ENCODE results near the gene SUGP1. TPM values are rescaled to one million over a fixed set of nuclear protein-coding genes. Genes with fewer than 3 reads are reported as not detected.

Gene SUGP1
- total RNA-seq, 4 donors from 2014 or later, result 22.8 to 31.2 (median 24.8) TPM

DNA sequence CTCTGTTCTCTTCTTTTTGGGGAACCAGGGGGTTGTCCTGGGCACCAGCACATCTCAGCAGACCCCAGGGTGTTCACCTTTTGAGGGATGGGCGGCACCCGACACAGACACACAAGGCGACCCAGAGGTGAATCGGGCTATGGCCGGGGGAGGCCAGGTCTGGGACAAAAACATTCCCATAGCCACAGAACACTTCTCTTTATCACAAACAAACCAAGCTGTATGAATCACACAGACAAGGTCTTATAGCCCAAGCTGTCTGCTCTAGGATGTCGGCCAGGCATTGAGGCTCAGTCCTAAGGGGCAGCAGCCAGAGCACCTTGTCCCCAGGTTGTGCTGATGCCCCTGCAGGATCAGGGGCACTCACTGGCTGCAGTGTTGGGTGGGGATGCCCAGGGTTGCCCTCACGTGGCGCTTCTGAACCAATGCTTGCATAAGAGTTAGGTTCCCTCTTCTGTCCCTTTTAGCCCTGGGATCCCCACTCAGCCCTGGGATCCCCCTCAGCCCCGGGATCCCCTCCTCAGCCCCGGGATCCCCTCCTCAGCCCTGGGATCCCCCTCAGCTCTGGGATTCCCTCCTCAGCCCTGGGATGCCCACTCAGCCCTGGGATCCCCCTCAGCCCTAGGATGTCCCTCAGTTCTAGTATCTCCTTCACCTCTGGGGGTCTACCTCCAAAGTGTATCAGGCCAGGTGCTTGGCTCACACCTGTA, 27.2 kb upstream of the SUGP1 start:
- ATAC-seq (ENCODE audit: low FRiP score), result no peak
- DNase-seq (ENCODE audit: low spot score), result no peak
- TF ChIP-seq, protein P1, sequence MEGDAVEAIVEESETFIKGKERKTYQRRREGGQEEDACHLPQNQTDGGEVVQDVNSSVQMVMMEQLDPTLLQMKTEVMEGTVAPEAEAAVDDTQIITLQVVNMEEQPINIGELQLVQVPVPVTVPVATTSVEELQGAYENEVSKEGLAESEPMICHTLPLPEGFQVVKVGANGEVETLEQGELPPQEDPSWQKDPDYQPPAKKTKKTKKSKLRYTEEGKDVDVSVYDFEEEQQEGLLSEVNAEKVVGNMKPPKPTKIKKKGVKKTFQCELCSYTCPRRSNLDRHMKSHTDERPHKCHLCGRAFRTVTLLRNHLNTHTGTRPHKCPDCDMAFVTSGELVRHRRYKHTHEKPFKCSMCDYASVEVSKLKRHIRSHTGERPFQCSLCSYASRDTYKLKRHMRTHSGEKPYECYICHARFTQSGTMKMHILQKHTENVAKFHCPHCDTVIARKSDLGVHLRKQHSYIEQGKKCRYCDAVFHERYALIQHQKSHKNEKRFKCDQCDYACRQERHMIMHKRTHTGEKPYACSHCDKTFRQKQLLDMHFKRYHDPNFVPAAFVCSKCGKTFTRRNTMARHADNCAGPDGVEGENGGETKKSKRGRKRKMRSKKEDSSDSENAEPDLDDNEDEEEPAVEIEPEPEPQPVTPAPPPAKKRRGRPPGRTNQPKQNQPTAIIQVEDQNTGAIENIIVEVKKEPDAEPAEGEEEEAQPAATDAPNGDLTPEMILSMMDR (IDR thresholded peaks at IDR 0.05), result no peak

DNA sequence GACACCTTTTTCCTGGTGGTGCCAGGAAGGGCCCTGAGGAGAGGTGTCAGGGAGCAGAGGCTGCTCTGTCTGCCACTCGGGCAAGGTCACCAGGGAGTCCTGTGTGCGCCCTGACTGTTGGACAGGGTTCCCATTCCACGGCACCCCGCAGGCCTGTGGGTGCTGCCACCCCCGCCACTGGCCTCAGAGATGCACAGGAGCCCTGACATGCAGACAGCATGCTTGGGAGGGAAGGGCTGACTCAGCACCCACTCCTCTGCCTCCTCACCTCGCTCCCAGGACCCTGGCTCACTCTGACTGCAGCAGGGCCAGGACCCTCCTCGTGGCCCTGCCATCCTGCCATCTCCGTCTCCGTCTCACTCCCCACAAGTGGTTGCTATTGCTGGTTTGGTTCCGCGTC, 25.7 kb upstream of the SUGP1 start:
- ATAC-seq (ENCODE audit: low FRiP score) (no peak), DNase-seq (ENCODE audit: low spot score) (no peak)
- TF ChIP-seq, protein P1 (IDR thresholded peaks at IDR 0.05), result no peak

DNA sequence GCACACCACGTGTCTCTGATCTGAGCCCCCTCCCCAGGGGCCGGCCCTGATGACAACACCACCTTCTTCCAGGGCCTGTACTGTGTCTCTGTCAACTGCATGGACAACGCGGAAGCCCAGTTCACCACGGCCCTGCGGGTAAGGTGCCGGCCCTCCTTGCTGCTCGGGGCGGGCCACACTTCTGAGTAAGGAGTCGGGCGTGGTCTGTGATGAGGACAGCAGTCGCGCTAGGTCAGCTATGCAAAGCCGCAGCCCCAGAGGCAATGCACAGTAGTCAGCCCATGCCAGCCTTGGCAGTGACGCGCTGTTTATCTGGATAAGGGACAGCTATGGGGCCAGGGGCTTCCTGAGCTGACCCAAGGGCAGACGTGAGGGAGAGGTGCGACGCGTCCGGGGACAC, 24.9 kb upstream of the SUGP1 start:
- ATAC-seq (ENCODE audit: low FRiP score), result no peak
- TF ChIP-seq, protein P1 (IDR thresholded peaks at IDR 0.05), result no peak
- no peak for DNase-seq (ENCODE audit: low spot score)

DNA sequence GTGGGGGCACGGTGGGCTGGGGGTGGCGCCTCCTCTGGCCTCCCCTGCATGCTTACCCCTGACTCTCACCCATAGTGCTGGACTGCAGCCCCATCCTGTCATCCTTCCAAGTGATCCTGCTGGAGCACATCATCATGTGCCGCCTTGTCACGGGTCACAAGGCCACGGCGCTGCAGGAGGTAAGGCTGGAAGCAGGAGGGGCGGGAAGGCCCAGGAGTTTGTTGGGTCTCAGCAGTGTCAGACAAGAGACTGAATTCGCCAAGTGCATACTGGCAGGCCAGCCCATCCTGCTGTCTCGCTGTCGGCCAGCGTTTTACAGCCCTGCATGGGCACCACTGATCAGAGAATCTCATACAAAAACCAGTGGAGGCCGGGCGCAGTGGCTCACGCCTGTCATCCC, 23.5 kb upstream of the SUGP1 start:
- no peak for ATAC-seq (ENCODE audit: low FRiP score)
- TF ChIP-seq, protein P1 (IDR thresholded peaks at IDR 0.05), result no peak
- DNase-seq (ENCODE audit: low spot score), result no peak

DNA sequence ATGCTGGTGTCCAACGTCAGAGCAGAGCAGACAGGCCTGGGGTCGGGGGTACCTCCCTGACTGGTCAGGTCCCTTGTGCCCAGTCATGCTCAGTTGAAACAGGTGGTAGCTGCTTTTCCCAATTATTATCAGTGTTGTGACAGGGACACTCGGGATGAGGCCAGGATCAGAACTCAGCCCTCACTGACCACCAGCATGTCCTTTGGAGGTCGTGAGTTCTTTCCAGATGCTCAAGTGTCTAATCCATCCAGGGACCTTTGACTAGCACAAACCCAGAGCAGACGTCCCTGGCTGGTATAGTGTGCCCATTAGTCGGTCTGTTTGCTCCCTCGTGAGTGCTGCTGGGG, 22.7 kb upstream of the SUGP1 start:
- ATAC-seq (ENCODE audit: low FRiP score) (no peak), DNase-seq (ENCODE audit: low spot score) (no peak)
- TF ChIP-seq, protein P1 (IDR thresholded peaks at IDR 0.05), result no peak

DNA sequence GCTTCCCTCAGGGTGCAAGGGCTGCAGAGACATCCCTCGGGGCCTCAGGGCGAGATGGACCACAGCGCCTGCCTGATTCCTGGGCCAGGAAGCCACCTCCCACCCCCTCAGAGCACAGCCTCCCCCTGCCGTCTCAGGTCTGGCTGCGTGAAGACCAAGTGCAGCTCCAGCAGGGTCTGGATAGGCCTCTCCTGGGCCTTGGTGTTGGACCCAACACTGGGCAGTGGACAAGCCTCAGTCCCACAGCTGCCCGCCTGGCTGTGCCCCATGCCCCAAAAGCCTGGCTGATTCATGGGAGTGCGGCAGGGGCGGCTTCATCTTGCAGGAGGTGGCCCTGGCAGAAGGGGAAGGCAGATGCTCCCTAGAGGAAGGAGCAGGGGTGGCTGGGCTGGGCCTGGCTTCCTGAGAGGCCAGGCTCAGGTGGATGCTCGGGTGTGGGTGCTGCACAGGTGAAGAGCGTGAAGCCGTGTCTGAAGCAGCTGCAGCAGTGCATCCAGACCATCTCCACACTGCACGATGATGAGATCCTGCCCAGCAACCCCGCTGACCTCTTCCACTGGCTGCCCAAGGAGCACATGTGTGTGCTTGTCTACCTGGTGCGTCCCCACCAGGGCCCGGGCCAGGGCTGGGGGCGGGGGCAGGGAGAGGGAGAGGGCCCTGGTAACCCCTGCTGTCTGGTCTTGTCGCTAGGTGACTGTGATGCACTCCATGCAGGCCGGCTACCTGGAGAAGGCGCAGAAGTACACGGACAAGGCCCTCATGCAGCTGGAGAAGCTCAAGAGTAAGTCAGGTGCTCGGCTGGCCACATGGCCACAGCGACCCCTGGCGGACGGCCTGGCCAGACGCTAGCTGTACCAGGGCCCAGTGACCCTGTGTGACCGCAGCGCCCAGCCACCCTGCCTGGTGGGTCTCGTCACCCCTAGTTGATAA, 22.0 kb upstream of the SUGP1 start:
- ATAC-seq (ENCODE audit: low FRiP score), result no peak
- no peak for DNase-seq (ENCODE audit: low spot score)

More for the DNA sequence above, 22.0 kb upstream of the SUGP1 start:
- TF ChIP-seq, protein P1 (IDR thresholded peaks at IDR 0.05), result peak in 1 of 3 donors; percentile 20
